GM12878 (cell line): ENCODE data around the gene IL1R2. TPM values are rescaled to one million over a fixed set of nuclear protein-coding genes. Genes with fewer than 3 reads are reported as not detected.
A peak's percentile ranks its signal among the peaks of the same experiment; 100 is the strongest.

Source experiments
- ATAC-seq: fragments of 200-7000 bp; cut with Tn5 transposase; 3 replicates; pipeline ENCODE4 v1.9.1; 2020; ENCODE audit warnings: mild to moderate bottlenecking, moderate library complexity
- BruUV-seq: library from RNA; stranded (reverse); fragments of 400-500 nt; replicated peaks from 2 replicates; lab custom pipeline; 2021; lab: Mats Ljungman, UMichigan
- CTCF ChIA-PET: fragments of 300-600 bp; sonication (Branson Sonifier 250); formaldehyde crosslinking; extraction: SDS; loops from one replicate; lab custom pipeline; 2021; ENCODE audit warnings: inconsistent platforms; lab: Yijun Ruan, JAX
- POLR2A ChIA-PET: fragments of 350-600 bp; formaldehyde crosslinking; extraction: SDS; loops from one replicate; lab custom pipeline; 2021; ENCODE audit warnings: inconsistent platforms; lab: Charles Lee
- RAD21 ChIA-PET: fragments of 300-600 bp; sonication (Branson Sonifier 250); formaldehyde crosslinking; loops from one replicate; lab custom pipeline; 2023; ENCODE audit warnings: antibody characterized with exemption; ENCODE audit not compliant: unreplicated experiment; lab: Charles Lee
- SMC1A ChIA-PET: fragments of 300-600 bp; sonication (Branson Sonifier 250); formaldehyde crosslinking; loops from one replicate; lab custom pipeline; 2023; ENCODE audit not compliant: unreplicated experiment, uncharacterized antibody; lab: Charles Lee
- DNase-seq: peaks from one replicate; pipeline ENCODE4 v3.0.0-alpha.2; 2011; ENCODE audit warnings: low read depth, low spot score
- FAIRE-seq: peaks from 3 replicates; lab custom pipeline; 2011; peaks lifted over from hg19 to GRCh38; lab: Jason Lieb, UNC
- H2AFZ ChIP-seq: 2 replicates; pipeline ENCODE4 v1.6.0; 2011; ENCODE audit warnings: low read depth, low read length, control low read depth; ENCODE audit not compliant: control insufficient read depth
- H3K27ac ChIP-seq: 2 replicates; pipeline ENCODE4 v1.5.1; 2011; ENCODE audit warnings: control low read depth; ENCODE audit not compliant: control insufficient read depth, insufficient read depth
- H3K27me3 ChIP-seq, 2 experiments: replicated peaks in 1 of 2; 2 replicates each; pipeline versions ENCODE4 v1.6.0 to v1.6.1; 2011; ENCODE audit warnings: low read length in 1 of 2; ENCODE audit not compliant: control insufficient read depth in 2 of 2, insufficient read depth in 2 of 2
- H3K36me3 ChIP-seq, 2 experiments: 2 replicates each; pipeline ENCODE4 v1.5.1; 2011; ENCODE audit warnings: low read length in 1 of 2; ENCODE audit not compliant: control insufficient read depth in 2 of 2, insufficient read depth in 2 of 2
- H3K4me1 ChIP-seq: 2 replicates; pipeline ENCODE4 v1.6.1; 2011; ENCODE audit warnings: mild to moderate bottlenecking, low read length, moderate library complexity, mixed read lengths; ENCODE audit not compliant: control insufficient read depth, insufficient read depth
- H3K4me2 ChIP-seq: 2 replicates; pipeline ENCODE4 v1.6.0; 2011; ENCODE audit warnings: control low read depth; ENCODE audit not compliant: control insufficient read depth, insufficient read depth
- H3K4me3 ChIP-seq: fragments of 200-600 bp; sonication (generic); 2 replicates; pipeline ENCODE4 v1.5.1; 2016
- H3K79me2 ChIP-seq: 2 replicates; pipeline ENCODE4 v1.6.0; 2011; ENCODE audit warnings: low read length; ENCODE audit not compliant: control insufficient read depth, insufficient read depth
- H3K9ac ChIP-seq: 2 replicates; pipeline ENCODE4 v1.8.0; 2011; ENCODE audit warnings: low read length, control low read depth, mixed read lengths; ENCODE audit not compliant: control insufficient read depth, insufficient read depth
- H3K9me3 ChIP-seq: replicated peaks from 3 replicates; pipeline ENCODE4 v1.5.1; 2011; ENCODE audit warnings: mild to moderate bottlenecking, low read length; ENCODE audit not compliant: control insufficient read depth, insufficient read depth
- H4K20me1 ChIP-seq: 2 replicates; pipeline ENCODE4 v1.6.0; 2011; ENCODE audit not compliant: control insufficient read depth, insufficient read depth
- CREB1 ChIP-seq: IDR thresholded peaks from 2 replicates; pipeline ENCODE4 v1.6.1; 2012; ENCODE audit warnings: low read depth, mild to moderate bottlenecking, inconsistent platforms
- IKZF1 ChIP-seq: fragments of 450-650 bp; conservative IDR thresholded peaks from 2 replicates; pipeline ENCODE4 v1.6.1; 2017; ENCODE audit warnings: antibody characterized with exemption, mild to moderate bottlenecking
- IKZF2 ChIP-seq, 2 experiments: fragments of 450-650 bp; IDR thresholded peaks; 2 replicates each; pipeline ENCODE4 v1.6.1; 2017; ENCODE audit warnings: mild to moderate bottlenecking in 2 of 2, moderate library complexity in 2 of 2
- MLLT1 ChIP-seq: fragments of 450-650 bp; IDR thresholded peaks from 2 replicates; pipeline ENCODE4 v1.6.1; 2016; ENCODE audit warnings: mild to moderate bottlenecking
- MTA3 ChIP-seq: IDR thresholded peaks from 2 replicates; pipeline ENCODE4 v1.6.1; 2012; ENCODE audit warnings: low read length, inconsistent platforms, borderline replicate concordance
- MXI1 ChIP-seq: fragments of 150-350 bp; IDR thresholded peaks from 2 replicates; pipeline ENCODE4 v1.6.1; 2011; ENCODE audit warnings: low read depth, mild to moderate bottlenecking, inconsistent platforms, low read length, improper control_type of control experiment
- MYB ChIP-seq: fragments of 150-350 bp; IDR thresholded peaks from 2 replicates; pipeline ENCODE4 v1.6.1; 2014; ENCODE audit warnings: mild to moderate bottlenecking, low read depth, low read length, borderline replicate concordance
- NKRF ChIP-seq: fragments of 450-650 bp; conservative IDR thresholded peaks from 2 replicates; pipeline ENCODE4 v1.6.1; 2017; ENCODE audit warnings: mild to moderate bottlenecking, moderate library complexity
- SPI1 ChIP-seq: IDR thresholded peaks from 2 replicates; pipeline ENCODE4 v1.6.1; 2011; ENCODE audit warnings: low read depth, mild to moderate bottlenecking, low read length, moderate library complexity, borderline replicate concordance; ENCODE audit not compliant: insufficient read depth
- WGBS: methylation state at CpG from one replicate; pipeline ENCODE4 v1.1.6; 2016; ENCODE audit warnings: low lambda C conversion rate; ENCODE audit not compliant: insufficient replicate concordance, insufficient coverage; ENCODE audit errors: missing lambda C conversion rate; 5-methylcytosine and 5-hydroxymethylcytosine counted together
- in situ Hi-C: fragments of 300-500 bp; cut with MboI; formaldehyde crosslinking; loops from 9 replicates; pipeline ENCODE4 v1.14.3; 2018; ENCODE audit warnings: mixed read lengths
- intact Hi-C: fragments of 100-400 bp; cut with micrococcal nuclease; formaldehyde crosslinking; loops from one replicate; pipeline ENCODE4 v1.14.2; 2022; ENCODE audit not compliant: unreplicated experiment
- polyA plus RNA-seq, 11 experiments: library from polyadenylated mRNA; depleted of rRNA in 4 of 11; unstranded in 6 of 11; stranded (reverse) in 5 of 11; fragments of >200 nt; fragmentation: Nextera tagmentation in 4 of 11; fragmentation: Illumina TruSeq in 1 of 11; extraction: Ambion mirVana in 4 of 11; extraction: Trizol in 1 of 11; gene quantifications; 1 replicate in 1 of 11; 2 replicates in 10 of 11; pipeline versions ENCODE4 v1.2.1 to v1.2.3, GENCODE V29; 2011 to 2016; ENCODE audit warnings: inconsistent platforms in 2 of 11, missing spikeins in 2 of 11, low read depth in 1 of 11
- total RNA-seq, 4 experiments: library from RNA; depleted of rRNA in 3 of 4; stranded (reverse); fragments of >200 nt in 3 of 4; fragmentation: Illumina TruSeq in 1 of 4; extraction: Trizol in 1 of 4; gene quantifications; 2 replicates each; pipeline versions ENCODE4 v1.2.1 to v1.2.3, GENCODE V29; 2013 to 2021
- TF ChIP-seq, protein P1 (sequence below): fragments of 450-650 bp; IDR thresholded peaks from 2 replicates; pipeline ENCODE4 v1.6.1; 2017; ENCODE audit warnings: mild to moderate bottlenecking, moderate library complexity

Gene IL1R2
- total and polyA plus RNA-seq, 10 of the 15 experiments (the other 5 are each of a cell fraction or from before 2014, with no cell fraction given) = 0.44 to 6.4 (median 0.62) TPM

GRCh38 chr2:102025583-102026267 is 34.0 kb downstream of the IL1R2 start (continued):
- TF ChIP-seq SPI1 = peak; percentile 28; the same call in 1 of the 2 replicates
- TF ChIP-seq MYB = peak; percentile 70; the same call in 1 of the 2 replicates

- ATAC-seq = no peak
- in situ Hi-C loops (no loop called here), intact Hi-C loops (no loop called here)
- no peak overlapping the region for H3K9ac ChIP-seq
- no peaks in the 10 kb centered on the region for H3K79me2 ChIP-seq
- FAIRE-seq = no peak
- ChIA-PET RAD21 (interaction anchor here (0.7 to 6.1 kb wide), 18 partner anchors 11 to 213 kb away, joined by 3 to 115 read pairs (median 22); no protein-coding TSS in a partner anchor), SMC1A (interaction anchor here (0.6 to 7.4 kb wide), 26 partner anchors 10 to 536 kb away, joined by 3 to 157 read pairs (median 23); no protein-coding TSS in a partner anchor), POLR2A (interaction anchor here (0.5 to 5.8 kb wide), 14 partner anchors 21 to 262 kb away, joined by 3 to 35 read pairs (median 4); no protein-coding TSS in a partner anchor), CTCF (interaction anchor here (0.6 to 15.7 kb wide), 16 partner anchors 10 to 416 kb away, joined by 3 to 370 read pairs (median 6); no protein-coding TSS in a partner anchor)
- no peaks in the 10 kb centered on the region for H3K27me3 ChIP-seq
- no peak overlapping the region for H2AFZ ChIP-seq
- TF ChIP-seq NKRF (no peak), IKZF1 (peak; percentile 34; the same call in 1 of the 2 replicates), CREB1 (no peak), IKZF2 (IDR thresholded peaks at IDR 0.05) (0 out of 4 replicates have a peak, but pooled peaks of 1 of the 2 experiments have one; percentile 11), MTA3 (no peak), MXI1 (no peak), MLLT1 (no peak)
- TF ChIP-seq, protein P1, sequence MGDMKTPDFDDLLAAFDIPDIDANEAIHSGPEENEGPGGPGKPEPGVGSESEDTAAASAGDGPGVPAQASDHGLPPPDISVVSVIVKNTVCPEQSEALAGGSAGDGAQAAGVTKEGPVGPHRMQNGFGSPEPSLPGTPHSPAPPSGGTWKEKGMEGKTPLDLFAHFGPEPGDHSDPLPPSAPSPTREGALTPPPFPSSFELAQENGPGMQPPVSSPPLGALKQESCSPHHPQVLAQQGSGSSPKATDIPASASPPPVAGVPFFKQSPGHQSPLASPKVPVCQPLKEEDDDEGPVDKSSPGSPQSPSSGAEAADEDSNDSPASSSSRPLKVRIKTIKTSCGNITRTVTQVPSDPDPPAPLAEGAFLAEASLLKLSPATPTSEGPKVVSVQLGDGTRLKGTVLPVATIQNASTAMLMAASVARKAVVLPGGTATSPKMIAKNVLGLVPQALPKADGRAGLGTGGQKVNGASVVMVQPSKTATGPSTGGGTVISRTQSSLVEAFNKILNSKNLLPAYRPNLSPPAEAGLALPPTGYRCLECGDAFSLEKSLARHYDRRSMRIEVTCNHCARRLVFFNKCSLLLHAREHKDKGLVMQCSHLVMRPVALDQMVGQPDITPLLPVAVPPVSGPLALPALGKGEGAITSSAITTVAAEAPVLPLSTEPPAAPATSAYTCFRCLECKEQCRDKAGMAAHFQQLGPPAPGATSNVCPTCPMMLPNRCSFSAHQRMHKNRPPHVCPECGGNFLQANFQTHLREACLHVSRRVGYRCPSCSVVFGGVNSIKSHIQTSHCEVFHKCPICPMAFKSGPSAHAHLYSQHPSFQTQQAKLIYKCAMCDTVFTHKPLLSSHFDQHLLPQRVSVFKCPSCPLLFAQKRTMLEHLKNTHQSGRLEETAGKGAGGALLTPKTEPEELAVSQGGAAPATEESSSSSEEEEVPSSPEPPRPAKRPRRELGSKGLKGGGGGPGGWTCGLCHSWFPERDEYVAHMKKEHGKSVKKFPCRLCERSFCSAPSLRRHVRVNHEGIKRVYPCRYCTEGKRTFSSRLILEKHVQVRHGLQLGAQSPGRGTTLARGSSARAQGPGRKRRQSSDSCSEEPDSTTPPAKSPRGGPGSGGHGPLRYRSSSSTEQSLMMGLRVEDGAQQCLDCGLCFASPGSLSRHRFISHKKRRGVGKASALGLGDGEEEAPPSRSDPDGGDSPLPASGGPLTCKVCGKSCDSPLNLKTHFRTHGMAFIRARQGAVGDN = 0 out of 2 replicates have a peak, but pooled peaks have one; percentile 13
- H3K27ac ChIP-seq = no peak overlapping the region
- no peaks in the 10 kb centered on the region for H4K20me1 ChIP-seq
- DNase-seq = no peak
- H3K4me1 ChIP-seq = peaks cover 7% of the 10 kb centered on the region
- BruUV-seq = no TSS peak
- H3K36me3 ChIP-seq = no peaks in the 10 kb centered on the region
- H3K9me3 ChIP-seq = no peaks in the 10 kb centered on the region; the same call in 2 of the 3 replicates
- no peak overlapping the region for H3K4me2 ChIP-seq
- 38% methylated on average over 8 of the region's 8 CpGs for WGBS
- H3K4me3 ChIP-seq = no peak overlapping the region
These were observed 35.5 kb downstream of the IL1R2 start for GRCh38 chr2:102027036-102027980.
